DOHH2 (cell line): ENCODE measurements around the gene TNRC6A.

Experiments used
- CTCF ChIP-seq: fragments of 200-600 bp; sonication (generic); IDR thresholded peaks from one replicate; pipeline ENCODE4 v1.5.1; 2014; ENCODE audit warnings: antibody characterized with exemption, mild to moderate bottlenecking, low read depth, low read length; ENCODE audit not compliant: poor library complexity, severe bottlenecking
- EZH2phosphoT487 ChIP-seq: fragments of 200-600 bp; sonication (generic); IDR thresholded peaks from 2 replicates; pipeline ENCODE4 v1.6.1; 2017; ENCODE audit warnings: borderline replicate concordance, mild to moderate bottlenecking, antibody characterized with exemption, low read length, moderate library complexity, mixed read lengths

GRCh38 chr16:24745791-24746190 is 16.3 kb downstream of the TNRC6A start:
- no peak for TF ChIP-seq CTCF
- no peak for TF ChIP-seq EZH2phosphoT487
